Upper lobe of right lung (tissue), 1 donor: ENCODE measurements around the gene GATD1. TPM values are rescaled to one million over a fixed set of nuclear protein-coding genes. Genes with fewer than 3 reads are reported as not detected.
A peak's percentile ranks its signal among the peaks of the same experiment; 100 is the strongest.

Experiments used
- ATAC-seq: fragments of 200-7000 bp; cut with Tn5 transposase; one replicate; pipeline ENCODE4 v1.9.1; 2020; ENCODE audit warnings: mild to moderate bottlenecking, moderate library complexity
- DNase-seq: peaks from one replicate; pipeline ENCODE4 v3.0.0-alpha.2; 2020
- H3K27ac ChIP-seq: fragments of 200-600 bp; one replicate; pipeline ENCODE4 v1.8.0; 2022
- H3K27me3 ChIP-seq: fragments of 200-600 bp; one replicate; pipeline ENCODE4 v1.8.0; 2022; ENCODE audit warnings: mild to moderate bottlenecking
- H3K36me3 ChIP-seq: fragments of 200-600 bp; one replicate; pipeline ENCODE4 v1.8.0; 2022
- H3K4me1 ChIP-seq: fragments of 200-600 bp; one replicate; pipeline ENCODE4 v1.8.0; 2022
- H3K4me3 ChIP-seq: fragments of 200-600 bp; one replicate; pipeline ENCODE4 v1.8.0; 2022; ENCODE audit warnings: mild to moderate bottlenecking
- H3K9me3 ChIP-seq: fragments of 200-600 bp; one replicate; pipeline ENCODE4 v1.8.0; 2022
- CTCF ChIP-seq: fragments of 200-600 bp; IDR thresholded peaks from one replicate; pipeline ENCODE4 v1.8.0; 2022; ENCODE audit warnings: antibody characterized with exemption
- intact Hi-C: fragments of 100-400 bp; cut with DNase I; formaldehyde crosslinking; loops from one replicate; pipeline ENCODE4 v1.11.0; 2022
- total RNA-seq: library from RNA; stranded (reverse); fragmentation: NEBNext Ultra II Directional; extraction: Animal tissue kit (Norgen Biotek cat#: 25700); gene quantifications from one replicate; pipeline ENCODE4 v1.2.1, GENCODE V29; 2021
- donor health status: DM: no; HTN: yes; CAD: no; lungs with severe emphysema.

Gene GATD1
- total RNA-seq, 1 donor from 2014 or later, result 62.5 TPM

GRCh38 chr11:813456-814096, 36.3 kb upstream of the GATD1 start:
- Histone ChIP-seq H3K4me3 (no peak overlapping the region), H3K36me3 (peaks cover 32% of the 10 kb centered on the region), H3K4me1 (peaks cover 17% of the 10 kb centered on the region), H3K9me3 (no peaks in the 10 kb centered on the region), H3K27me3 (no peaks in the 10 kb centered on the region), H3K27ac (no peak overlapping the region)
- no peak for TF ChIP-seq CTCF
- no peak for ATAC-seq
- intact Hi-C loops, result no loop called here
- no peak for DNase-seq

GRCh38 chr11:813072-813455, 35.8 kb upstream of the GATD1 start:
- H3K27me3 ChIP-seq, result no peaks in the 10 kb centered on the region
- DNase-seq, result no peak
- peaks cover 22% of the 10 kb centered on the region for H3K4me1 ChIP-seq
- ATAC-seq, result no peak
- no peak overlapping the region for H3K4me3 ChIP-seq
- no peak overlapping the region for H3K27ac ChIP-seq
- intact Hi-C loops, result no loop called here
- H3K9me3 ChIP-seq, result no peaks in the 10 kb centered on the region
- peaks cover 32% of the 10 kb centered on the region for H3K36me3 ChIP-seq
- no peak for TF ChIP-seq CTCF

- Histone ChIP-seq H3K36me3 (peaks cover 32% of the 10 kb centered on the region), H3K4me1 (peaks cover 23% of the 10 kb centered on the region), H3K4me3 (no peak overlapping the region), H3K27ac (no peak overlapping the region), H3K27me3 (no peaks in the 10 kb centered on the region), H3K9me3 (no peaks in the 10 kb centered on the region)
- TF ChIP-seq CTCF, result no peak
- ATAC-seq, result no peak
- intact Hi-C loops, result no loop called here
- no peak for DNase-seq
These were observed 35.1 kb upstream of the GATD1 start for GRCh38 chr11:812390-812789.

- TF ChIP-seq CTCF, result no peak
- Histone ChIP-seq H3K9me3 (no peaks in the 10 kb centered on the region), H3K4me1 (peaks cover 23% of the 10 kb centered on the region), H3K4me3 (no peak overlapping the region), H3K36me3 (peaks cover 32% of the 10 kb centered on the region), H3K27me3 (no peaks in the 10 kb centered on the region), H3K27ac (no peak overlapping the region)
- DNase-seq, result no peak
- intact Hi-C loops, result no loop called here
- no peak for ATAC-seq
These were observed 34.4 kb upstream of the GATD1 start for GRCh38 chr11:811446-812245.

- no peak for TF ChIP-seq CTCF
- no peak for DNase-seq
These were observed 32.8 kb upstream of the GATD1 start for GRCh38 chr11:810040-810567.

More at GRCh38 chr11:810040-810567, 32.8 kb upstream of the GATD1 start:
- Histone ChIP-seq H3K9me3 (no peaks in the 10 kb centered on the region), H3K4me1 (peaks cover 28% of the 10 kb centered on the region), H3K4me3 (peak overlapping the region; percentile 100), H3K36me3 (peaks cover 32% of the 10 kb centered on the region), H3K27me3 (no peaks in the 10 kb centered on the region), H3K27ac (peak overlapping the region; percentile 97)
- ATAC-seq, result no peak
- intact Hi-C loops, result no loop called here
